ENCODE results near the gene LONP2.
"Not testable (repeated sequence)": the region's sequence is repeated elsewhere in the genome, so short reads cannot be mapped to it uniquely, and the experiment has no call there.

LONP2 gene

GRCh38 chr16:48374255-48374654 is 130.2 kb downstream of the LONP2 start:
- no peak overlapping the region for H3K4me3 ChIP-seq (ENCODE audit: control insufficient read depth, low read depth, low read length)
- DNase-seq (ENCODE audit: low read depth) = no peak
- TF ChIP-seq CTCF (IDR thresholded peaks at IDR 0.05; ENCODE audit: control insufficient read depth, insufficient read depth, low read depth, low read length, missing control alignments) = no peak

- DNase-seq (ENCODE audit: low read depth); H3K4me3 ChIP-seq (ENCODE audit: control insufficient read depth, low read depth, low read length): not testable (repeated sequence)
Measured at GRCh38 chr16:48377301-48377700, 133.2 kb downstream of the LONP2 start.

- no peak overlapping the region for H3K4me3 ChIP-seq (ENCODE audit: control insufficient read depth, low read depth, low read length)
- DNase-seq (ENCODE audit: low read depth) = no peak
- TF ChIP-seq CTCF (IDR thresholded peaks at IDR 0.05; ENCODE audit: control insufficient read depth, insufficient read depth, low read depth, low read length, missing control alignments) = no peak
Measured at GRCh38 chr16:48378276-48378675, 134.2 kb downstream of the LONP2 start.

GRCh38 chr16:48378836-48379235 is 134.7 kb downstream of the LONP2 start:
- no peak overlapping the region for H3K4me3 ChIP-seq (ENCODE audit: control insufficient read depth, low read depth, low read length)
- no peak for TF ChIP-seq CTCF (IDR thresholded peaks at IDR 0.05; ENCODE audit: control insufficient read depth, insufficient read depth, low read depth, low read length, missing control alignments)
- no peak for DNase-seq (ENCODE audit: low read depth)

GRCh38 chr16:48381201-48381600 is 137.1 kb downstream of the LONP2 start:
- H3K4me3 ChIP-seq (ENCODE audit: control insufficient read depth, low read depth, low read length) = no peak overlapping the region
- DNase-seq (ENCODE audit: low read depth) = no peak
- no peak for TF ChIP-seq CTCF (IDR thresholded peaks at IDR 0.05; ENCODE audit: control insufficient read depth, insufficient read depth, low read depth, low read length, missing control alignments)

- TF ChIP-seq CTCF (IDR thresholded peaks at IDR 0.05; ENCODE audit: control insufficient read depth, insufficient read depth, low read depth, low read length, missing control alignments) = no peak
- H3K4me3 ChIP-seq (ENCODE audit: control insufficient read depth, low read depth, low read length) = no peak overlapping the region
- DNase-seq (ENCODE audit: low read depth) = no peak
Measured at GRCh38 chr16:48382131-48382530, 138.0 kb downstream of the LONP2 start.

- H3K4me3 ChIP-seq (ENCODE audit: control insufficient read depth, low read depth, low read length) = peak overlapping the region; percentile 43
- TF ChIP-seq CTCF (IDR thresholded peaks at IDR 0.05; ENCODE audit: control insufficient read depth, insufficient read depth, low read depth, low read length, missing control alignments) = no peak
- DNase-seq (ENCODE audit: low read depth) = no peak
Measured at GRCh38 chr16:48383009-48383876, 139.1 kb downstream of the LONP2 start.

Data from AG09309 (cell line).